GM03348 (cell line): ENCODE measurements around the gene UROC1.
"Not testable (repeated sequence)": the region's sequence is repeated elsewhere in the genome, so short reads cannot be mapped to it uniquely, and the experiment has no call there.

Experiments
- DNase-seq: peaks from one replicate; pipeline ENCODE4 v3.0.0; 2012; ENCODE audit warnings: low spot score

The UROC1 gene

GRCh38 chr3:126546549-126547239 lies 29.1 kb upstream of the UROC1 start:
- DNase-seq: no peak

- no peak for DNase-seq
Measured at GRCh38 chr3:126546013-126546412, 28.4 kb upstream of the UROC1 start.

GRCh38 chr3:126545544-126545943 lies 28.0 kb upstream of the UROC1 start:
- no peak for DNase-seq

- no peak for DNase-seq
Measured at GRCh38 chr3:126544596-126545281, 27.2 kb upstream of the UROC1 start.

- no peak for DNase-seq
Measured at GRCh38 chr3:126543457-126544061, 26.0 kb upstream of the UROC1 start.

GRCh38 chr3:126542340-126543241 lies 25.0 kb upstream of the UROC1 start:
- DNase-seq: no peak

GRCh38 chr3:126541628-126542339 lies 24.2 kb upstream of the UROC1 start:
- DNase-seq: no peak

- no peak for DNase-seq
Measured at GRCh38 chr3:126540951-126541627, 23.5 kb upstream of the UROC1 start.

- peak; percentile 89 for DNase-seq
Measured at GRCh38 chr3:126540342-126540849, 22.8 kb upstream of the UROC1 start.

GRCh38 chr3:126539558-126540250 lies 22.1 kb upstream of the UROC1 start:
- no peak for DNase-seq

- no peak for DNase-seq
Measured at GRCh38 chr3:126538966-126539365, 21.4 kb upstream of the UROC1 start.

GRCh38 chr3:126538316-126538715 lies 20.7 kb upstream of the UROC1 start:
- DNase-seq: no peak

GRCh38 chr3:126537730-126538281 lies 20.2 kb upstream of the UROC1 start:
- DNase-seq: no peak

GRCh38 chr3:126537116-126537729 lies 19.6 kb upstream of the UROC1 start:
- no peak for DNase-seq

- DNase-seq: no peak
Measured at GRCh38 chr3:126536126-126536525, 18.6 kb upstream of the UROC1 start.

- no peak for DNase-seq
Measured at GRCh38 chr3:126535636-126536035, 18.1 kb upstream of the UROC1 start.

- not testable (repeated sequence) for DNase-seq
Measured at GRCh38 chr3:126534716-126535115, 17.1 kb upstream of the UROC1 start.

- no peak for DNase-seq
Measured at GRCh38 chr3:126533506-126533905, 15.9 kb upstream of the UROC1 start.

GRCh38 chr3:126531051-126531330 lies 13.4 kb upstream of the UROC1 start:
- DNase-seq: no peak
